ENCODE results near the gene TOP1.
"Not testable (repeated sequence)": the region's sequence is repeated elsewhere in the genome, so short reads cannot be mapped to it uniquely, and the experiment has no call there.

TOP1 gene

GRCh38 chr20:41095110-41095969, 66.7 kb downstream of the TOP1 start:
- peak; percentile 37 for DNase-seq

GRCh38 chr20:41098703-41099250, 70.2 kb downstream of the TOP1 start:
- DNase-seq, result no peak

- no peak for DNase-seq
Observed at GRCh38 chr20:41100001-41100480, 71.4 kb downstream of the TOP1 start.

GRCh38 chr20:41101660-41102059, 73.0 kb downstream of the TOP1 start:
- DNase-seq, result no peak

GRCh38 chr20:41108531-41108930, 79.9 kb downstream of the TOP1 start:
- no peak for DNase-seq

GRCh38 chr20:41110012-41110411, 81.4 kb downstream of the TOP1 start:
- no peak for DNase-seq

GRCh38 chr20:41110930-41111577, 82.4 kb downstream of the TOP1 start:
- DNase-seq, result no peak

- no peak for DNase-seq
Observed at GRCh38 chr20:41111578-41111951, 82.9 kb downstream of the TOP1 start.

GRCh38 chr20:41116282-41116956, 87.8 kb downstream of the TOP1 start:
- no peak for DNase-seq

- DNase-seq, result not testable (repeated sequence)
Observed at GRCh38 chr20:41118159-41118558, 89.5 kb downstream of the TOP1 start.

- no peak for DNase-seq
Observed at GRCh38 chr20:41118632-41119031, 90.0 kb downstream of the TOP1 start.

GRCh38 chr20:41119614-41120561, 91.3 kb downstream of the TOP1 start:
- no peak for DNase-seq

GRCh38 chr20:41121399-41121798, 92.8 kb downstream of the TOP1 start:
- no peak for DNase-seq

- DNase-seq, result no peak
Observed at GRCh38 chr20:41123631-41124030, 95.0 kb downstream of the TOP1 start.

GRCh38 chr20:41124451-41125094, 96.0 kb downstream of the TOP1 start:
- no peak for DNase-seq

- no peak for DNase-seq
Observed at GRCh38 chr20:41125530-41126457, 97.2 kb downstream of the TOP1 start.

- no peak for DNase-seq
Observed at GRCh38 chr20:41126719-41127118, 98.1 kb downstream of the TOP1 start.

GRCh38 chr20:41128317-41128716, 99.7 kb downstream of the TOP1 start:
- DNase-seq, result not testable (repeated sequence)

GRCh38 chr20:41131594-41132387, 103.2 kb downstream of the TOP1 start:
- DNase-seq, result no peak

GRCh38 chr20:41132388-41132775, 103.8 kb downstream of the TOP1 start:
- DNase-seq, result not testable (repeated sequence)

Measured in NCI-H526 treated with DMSO at 0.1 percent for 48 hours (cell line).